Umbilical cord (tissue), 2 donors: ENCODE data around the gene IDI1. TPM values are rescaled to one million over a fixed set of nuclear protein-coding genes. Genes with fewer than 3 reads are reported as not detected.
"Not testable (repeated sequence)": the region's sequence is repeated elsewhere in the genome, so short reads cannot be mapped to it uniquely, and the experiment has no call there.

ENCODE experiments used
- DNase-seq: peaks from one replicate; pipeline ENCODE4 v3.0.0-alpha.2; 2015; ENCODE audit warnings: low spot score
- total RNA-seq: library from RNA; depleted of rRNA; stranded (reverse); fragments of >200 nt; gene quantifications from one replicate; pipeline ENCODE4 v1.2.3, GENCODE V29; 2014; ENCODE audit warnings: low replicate concordance; ENCODE audit not compliant: insufficient read depth

Gene IDI1
- total RNA-seq, 1 donor from 2014 or later, result 39.0 TPM

- peak; percentile 51 for DNase-seq
Measured at GRCh38 chr10:1034758-1035157, 14.2 kb downstream of the IDI1 start.

- no peak for DNase-seq
Measured at GRCh38 chr10:1033601-1034000, 15.3 kb downstream of the IDI1 start.

DNA sequence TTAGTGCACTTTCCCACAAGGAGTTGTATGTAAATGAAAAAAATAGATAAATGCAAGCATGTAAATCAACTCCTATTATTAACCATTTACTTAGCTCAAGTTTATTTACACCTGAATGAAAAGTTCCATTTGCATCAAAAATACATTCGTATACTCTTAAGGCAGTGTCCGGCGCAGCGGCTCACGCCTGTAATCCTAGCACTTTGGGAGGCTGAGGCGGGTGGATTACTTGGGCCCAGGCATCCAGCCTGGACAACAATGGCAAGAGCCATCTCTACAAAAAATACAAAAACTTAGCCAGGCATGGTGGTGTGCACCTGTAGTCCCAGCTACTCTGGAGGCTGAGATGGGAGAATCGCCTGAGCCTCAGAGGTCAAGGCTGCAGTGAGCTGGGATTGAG lies 19.1 kb downstream of the IDI1 start:
- DNase-seq, result no peak

DNA sequence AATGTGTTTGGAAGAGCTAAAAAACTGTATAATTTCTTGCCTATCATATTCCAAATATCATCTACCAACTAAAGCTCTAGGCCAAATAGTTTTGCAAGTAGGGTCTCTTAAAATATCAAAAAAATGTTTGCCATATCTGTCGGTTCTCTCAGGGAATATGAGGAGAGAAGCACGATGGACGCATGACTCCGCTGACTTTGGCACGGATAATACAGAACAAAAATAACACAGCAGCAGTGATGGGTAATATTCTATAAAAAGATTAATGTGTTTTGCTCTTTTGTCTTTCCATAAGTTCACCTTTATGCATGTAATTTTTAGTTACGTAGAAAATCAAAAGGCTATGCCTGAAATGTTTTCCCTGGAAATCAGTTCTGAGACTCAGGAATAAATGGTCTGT lies 22.3 kb downstream of the IDI1 start:
- DNase-seq, result no peak

DNA sequence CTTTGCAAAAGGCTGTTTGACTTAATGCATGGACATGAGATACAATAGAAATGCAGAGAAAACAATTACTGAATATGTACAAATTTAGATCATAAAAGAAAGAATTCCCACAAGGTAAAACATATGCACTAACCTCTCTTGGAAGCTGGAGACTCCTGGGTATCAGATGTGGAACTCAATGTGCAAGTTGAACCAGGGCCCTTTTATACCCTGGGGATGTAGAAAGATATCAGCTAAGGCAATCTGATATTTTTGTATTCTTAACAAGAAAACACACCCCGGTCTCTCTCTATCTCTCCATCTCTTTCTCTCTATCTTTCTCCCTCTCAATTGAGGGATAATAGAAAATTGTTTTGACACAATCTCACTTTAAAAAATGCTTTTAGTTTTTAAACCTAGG lies 23.2 kb downstream of the IDI1 start, which contains the start of gene IDI2:
Gene IDI2 (minus strand): TSS at position 177 of the 400 bp plus-strand sequence. CDS start 1,136 bp downstream, outside the sequence.
- DNase-seq, result no peak

DNA sequence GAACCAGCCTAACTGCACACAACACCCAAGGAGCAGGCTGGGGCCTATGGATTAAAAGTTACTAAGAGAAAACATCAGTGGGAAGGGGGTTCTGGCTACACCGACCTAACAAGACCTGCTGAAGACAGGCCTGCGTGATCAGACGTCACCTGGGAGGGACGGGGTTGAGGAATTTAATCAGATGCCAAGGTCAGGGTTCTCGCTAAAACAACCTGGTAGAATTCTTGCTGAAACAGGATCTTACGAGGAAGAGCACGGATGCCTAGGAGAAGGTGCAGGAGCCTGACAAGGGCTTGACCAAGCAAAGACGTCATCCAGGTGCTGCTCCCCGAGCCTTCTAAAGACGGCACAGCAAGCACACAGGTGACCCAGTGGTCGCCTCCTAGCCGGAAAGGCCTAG lies 24.8 kb downstream of the IDI1 start:
- no peak for DNase-seq

- no peak for DNase-seq
Measured at GRCh38 chr10:1022413-1022812, 26.5 kb downstream of the IDI1 start.

- DNase-seq, result no peak
Measured at GRCh38 chr10:1020958-1021357, 28.0 kb downstream of the IDI1 start.

GRCh38 chr10:1020460-1020859 lies 28.5 kb downstream of the IDI1 start:
- DNase-seq, result no peak

GRCh38 chr10:1019362-1019761 lies 29.6 kb downstream of the IDI1 start:
- no peak for DNase-seq

DNA sequence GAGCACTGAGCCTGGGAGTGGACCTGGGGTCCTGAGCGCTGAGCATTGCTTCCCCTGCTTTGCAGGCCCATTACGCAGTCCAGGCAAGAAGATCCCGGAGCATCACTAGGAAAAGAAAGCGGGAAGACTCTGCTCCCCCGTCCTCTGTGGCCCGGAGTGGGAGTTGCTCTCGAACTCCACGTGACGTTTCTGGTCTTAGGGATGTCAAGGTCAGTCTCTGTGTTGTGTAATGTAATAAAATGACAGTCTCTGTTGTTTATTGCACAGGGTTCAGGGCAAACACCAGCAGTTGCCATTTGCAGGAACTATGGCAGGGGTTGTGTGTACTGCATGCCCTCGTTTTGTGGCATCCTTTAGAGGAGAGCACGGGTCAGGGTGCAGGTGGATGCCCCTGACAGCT lies 33.2 kb downstream of the IDI1 start:
- DNase-seq, result no peak

DNA sequence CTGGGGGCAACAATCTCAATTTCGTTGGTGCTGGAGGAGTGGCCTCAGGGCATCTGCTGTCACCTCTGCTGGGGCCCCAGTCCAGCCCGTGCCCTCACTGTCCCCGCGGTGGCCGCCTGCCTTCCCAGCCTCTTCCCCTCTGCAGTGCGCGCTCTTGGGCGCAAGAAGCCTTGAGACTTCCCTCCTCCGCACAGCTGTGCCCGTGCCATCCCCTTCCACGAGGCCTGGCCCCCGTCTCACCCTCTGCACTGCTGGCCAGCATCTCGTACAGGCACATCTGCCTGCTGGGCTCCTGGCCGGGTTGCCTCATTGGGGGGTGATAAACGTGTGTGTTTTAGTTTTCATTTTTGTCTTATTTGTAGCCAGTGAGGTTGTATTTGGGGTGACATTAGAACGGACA lies 37.2 kb downstream of the IDI1 start:
- DNase-seq, result no peak

GRCh38 chr10:1010703-1011102 lies 38.2 kb downstream of the IDI1 start:
- no peak for DNase-seq

- DNase-seq, result not testable (repeated sequence)
Measured at GRCh38 chr10:1009947-1010346, 39.0 kb downstream of the IDI1 start.

DNA sequence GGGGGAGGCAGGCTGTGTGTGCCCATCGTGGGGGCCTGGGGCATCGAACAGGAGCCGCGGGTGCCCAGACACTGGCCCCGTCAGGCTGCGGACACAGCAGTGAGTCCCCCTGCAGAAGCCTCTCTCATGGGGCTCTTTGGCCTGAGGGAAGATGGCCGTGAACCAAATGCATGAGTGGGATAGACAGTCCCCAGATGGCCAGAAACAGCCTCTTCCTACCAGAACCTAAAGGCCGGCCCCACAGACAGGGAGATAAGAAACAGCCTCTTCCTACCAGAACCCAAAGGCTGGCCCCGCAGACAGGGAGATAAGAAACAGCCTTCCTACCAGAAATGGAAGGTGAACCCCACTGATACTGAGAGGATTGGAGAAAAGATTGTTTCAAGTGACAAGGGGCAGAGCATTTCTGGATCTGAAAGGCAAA lies 39.8 kb downstream of the IDI1 start:
- peak; percentile 91 for DNase-seq

DNA sequence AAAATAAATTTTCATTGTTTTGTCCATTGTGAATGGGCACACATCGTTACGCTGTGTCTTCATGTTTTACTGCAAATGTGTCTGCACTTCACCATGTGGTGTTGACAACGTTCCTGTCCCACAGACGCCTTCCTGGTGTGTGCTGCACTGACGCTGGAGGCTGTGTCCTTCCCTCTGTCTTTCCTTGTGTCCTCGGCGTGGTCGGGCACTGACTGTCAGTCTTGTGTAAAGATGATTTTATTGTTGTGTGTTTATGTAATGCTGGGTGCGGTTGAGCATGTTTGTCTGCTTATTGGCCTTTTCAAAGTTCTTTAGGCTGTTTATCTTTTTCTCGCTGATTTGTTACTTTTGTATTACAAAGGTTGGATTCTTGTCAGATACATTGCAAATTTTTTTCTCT lies 41.3 kb downstream of the IDI1 start:
- DNase-seq, result no peak

DNA sequence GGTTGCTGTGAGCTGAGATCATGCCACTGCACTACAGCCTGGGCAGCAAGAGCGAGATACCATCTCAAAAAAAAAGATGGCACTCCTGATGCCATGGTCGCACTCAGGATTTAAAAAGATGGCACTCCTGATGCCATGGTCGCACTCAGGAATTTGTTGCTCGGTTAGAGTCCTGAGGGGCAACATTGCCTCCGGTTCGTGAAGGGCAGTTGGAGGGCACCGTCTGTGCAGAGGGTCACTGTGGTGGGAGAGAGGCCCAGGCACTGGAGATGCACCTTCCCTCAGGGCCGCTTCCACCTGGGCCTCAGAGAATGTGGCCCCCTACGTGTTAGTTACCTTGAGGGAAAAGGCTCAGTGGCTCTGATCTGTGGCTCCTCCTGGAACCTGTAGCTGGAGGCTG lies 42.3 kb downstream of the IDI1 start:
- DNase-seq, result no peak

DNA sequence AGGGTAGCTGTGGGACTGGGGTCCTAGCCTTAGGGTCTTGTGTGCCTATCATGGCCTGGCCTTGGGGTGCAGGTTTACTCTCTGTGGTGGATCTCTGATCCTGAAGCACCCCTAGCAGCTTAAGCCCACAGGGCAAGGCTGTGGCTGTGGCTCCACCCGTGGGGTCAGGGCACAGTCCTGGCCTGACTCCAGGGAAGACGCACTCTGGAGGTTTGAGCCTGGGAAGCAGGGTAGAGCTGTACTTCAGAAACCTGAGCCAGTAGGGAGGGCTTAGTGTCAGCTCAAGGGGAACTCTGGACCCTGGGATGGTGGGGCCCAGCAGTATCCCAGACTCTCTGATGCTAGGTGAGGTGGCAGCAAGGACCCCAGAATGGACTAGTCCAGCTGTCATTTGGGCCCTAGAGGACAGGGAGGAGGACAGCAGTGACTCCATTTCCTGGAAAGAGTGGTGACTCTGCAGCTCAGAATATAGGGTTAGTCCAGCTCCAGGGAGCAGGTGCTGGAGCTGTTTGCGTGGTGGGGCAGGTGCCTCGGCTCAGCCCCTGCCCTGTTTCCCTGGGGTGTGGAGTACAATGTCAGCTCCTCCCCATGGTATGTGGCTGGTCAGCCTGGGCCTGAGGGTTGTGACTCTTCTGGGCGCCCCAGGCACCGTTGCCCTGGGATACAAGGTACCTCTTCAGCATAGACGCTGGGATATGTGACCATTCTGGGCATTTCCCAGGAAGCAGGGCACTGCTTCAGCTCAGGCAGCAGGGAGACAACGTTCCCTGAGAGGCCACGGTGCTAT lies 44.8 kb downstream of the IDI1 start:
- no peak for DNase-seq

DNA sequence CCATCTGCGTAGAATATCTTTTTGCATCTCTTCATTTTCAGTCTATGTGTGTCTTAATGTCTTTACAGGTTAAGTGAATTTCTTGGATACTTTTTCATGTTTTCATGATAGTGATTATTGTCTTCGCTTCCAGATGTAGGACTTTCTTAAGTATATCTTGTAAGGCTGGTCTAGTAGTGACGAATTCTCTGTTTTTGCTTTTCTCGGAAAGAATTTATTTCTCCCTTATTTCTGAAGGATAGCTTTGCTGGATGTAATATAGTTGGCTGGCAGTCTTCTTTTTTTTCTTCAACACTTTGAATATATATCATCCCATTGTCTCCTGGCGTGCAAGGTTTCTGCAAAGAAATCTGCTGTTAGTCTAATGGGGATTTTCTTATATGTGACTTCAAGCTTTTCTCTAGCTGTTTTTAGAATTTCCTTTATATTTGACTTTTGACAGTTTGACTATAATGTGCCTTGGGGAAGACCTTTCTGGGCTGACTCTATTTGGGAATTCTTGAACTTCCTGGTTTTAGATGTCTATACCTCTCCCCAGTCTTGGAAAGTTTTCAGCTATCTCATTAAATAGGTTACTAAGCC lies 46.4 kb downstream of the IDI1 start:
- DNase-seq, result no peak

- no peak for DNase-seq
Measured at GRCh38 chr10:997266-998022, 51.5 kb downstream of the IDI1 start.

- no peak for DNase-seq
Measured at GRCh38 chr10:996031-996430, 52.9 kb downstream of the IDI1 start.

- DNase-seq, result no peak
Measured at GRCh38 chr10:995559-995926, 53.4 kb downstream of the IDI1 start.
